GM19043 (cell line): ENCODE measurements around the gene EPHA10.

Source experiments
- ATAC-seq: cut with Tn5 transposase; IDR thresholded peaks from one replicate; pipeline ENCODE4 v1.9.1; 2021; ENCODE audit warnings: low read depth; ENCODE audit not compliant: unreplicated experiment

Gene EPHA10

DNA sequence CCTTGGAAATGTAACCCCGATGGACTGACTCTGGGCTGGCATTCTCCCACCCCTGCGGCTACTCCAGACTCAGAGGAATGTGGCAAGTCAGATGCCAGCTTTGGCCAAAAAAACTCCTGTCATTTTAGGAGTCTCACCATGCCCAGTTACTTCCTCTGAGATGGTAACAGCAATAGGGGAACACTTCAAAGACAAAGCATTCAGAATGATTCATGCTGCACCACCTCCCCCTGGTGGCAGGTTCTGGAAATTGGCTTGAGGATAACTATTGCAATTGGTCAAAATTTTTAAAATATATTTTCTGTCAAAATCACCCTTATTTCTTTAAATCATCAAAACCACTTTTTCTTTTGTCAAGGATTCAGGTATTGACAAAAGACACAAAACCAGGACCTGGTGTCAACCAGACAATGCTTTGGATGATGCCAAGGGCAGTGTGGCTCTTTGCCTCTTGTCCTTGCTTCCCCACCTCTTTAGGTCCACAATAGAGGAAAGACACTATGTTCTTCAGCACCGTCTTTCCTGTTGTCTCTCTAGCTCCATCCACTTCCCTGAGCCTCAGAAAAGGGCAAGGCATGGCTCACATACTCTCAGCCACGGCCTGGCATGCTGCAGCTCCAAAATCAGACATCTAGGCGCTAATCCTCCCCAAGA lies 82.5 kb downstream of the EPHA10 start:
- no peak for ATAC-seq

DNA sequence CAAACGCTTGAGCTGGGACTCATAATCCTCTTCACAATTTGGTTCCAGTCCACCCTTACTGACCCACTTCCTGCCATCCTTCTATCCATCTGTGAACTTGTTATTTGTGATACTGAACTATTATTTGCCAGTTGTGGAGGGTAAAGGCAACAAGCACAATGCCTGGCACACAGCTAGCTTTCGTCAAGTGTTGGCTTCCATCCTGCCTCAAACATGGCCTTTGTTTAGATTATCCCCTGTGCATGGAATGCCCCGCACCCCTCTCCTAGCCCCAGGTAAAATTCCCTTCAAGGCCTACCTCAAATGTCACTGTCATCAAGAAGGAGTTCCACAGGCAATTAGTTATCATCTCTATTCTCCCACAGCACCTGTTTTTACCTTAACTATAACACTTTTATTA lies 84.0 kb downstream of the EPHA10 start:
- no peak for ATAC-seq

DNA sequence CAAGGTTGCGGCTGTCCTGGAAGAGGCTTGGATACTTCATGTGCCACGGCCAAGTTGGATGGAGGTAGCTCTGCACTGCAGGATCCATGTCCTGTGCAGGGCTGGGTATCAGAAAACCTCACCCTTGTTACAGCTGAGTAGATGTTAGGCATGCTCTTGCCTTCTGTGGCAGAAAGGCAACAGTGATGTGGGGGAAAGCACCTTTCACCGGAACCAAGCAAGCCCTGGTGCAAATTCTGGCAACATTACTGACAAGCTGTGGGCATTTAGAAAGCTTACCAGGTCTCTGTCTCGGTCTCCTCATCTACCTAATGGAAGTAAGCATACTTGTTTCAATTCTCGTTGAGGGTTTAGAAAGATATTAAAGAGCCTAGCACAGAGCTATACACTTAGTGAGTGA lies 87.1 kb downstream of the EPHA10 start:
- no peak for ATAC-seq

DNA sequence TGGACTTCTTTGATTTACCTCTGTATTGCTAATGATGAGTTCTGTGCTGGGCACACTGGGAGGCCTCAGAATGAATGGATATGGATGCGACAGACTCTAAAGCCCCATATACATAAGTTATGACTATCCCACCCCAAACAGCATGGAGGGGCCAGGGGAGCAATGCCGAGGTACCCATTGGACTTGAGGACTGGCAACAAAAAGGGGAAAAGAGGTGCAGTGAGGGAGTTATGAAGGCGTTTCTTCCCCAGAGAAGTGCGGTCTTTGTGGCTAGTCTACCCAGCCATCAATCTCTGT lies 87.8 kb downstream of the EPHA10 start:
- no peak for ATAC-seq

DNA sequence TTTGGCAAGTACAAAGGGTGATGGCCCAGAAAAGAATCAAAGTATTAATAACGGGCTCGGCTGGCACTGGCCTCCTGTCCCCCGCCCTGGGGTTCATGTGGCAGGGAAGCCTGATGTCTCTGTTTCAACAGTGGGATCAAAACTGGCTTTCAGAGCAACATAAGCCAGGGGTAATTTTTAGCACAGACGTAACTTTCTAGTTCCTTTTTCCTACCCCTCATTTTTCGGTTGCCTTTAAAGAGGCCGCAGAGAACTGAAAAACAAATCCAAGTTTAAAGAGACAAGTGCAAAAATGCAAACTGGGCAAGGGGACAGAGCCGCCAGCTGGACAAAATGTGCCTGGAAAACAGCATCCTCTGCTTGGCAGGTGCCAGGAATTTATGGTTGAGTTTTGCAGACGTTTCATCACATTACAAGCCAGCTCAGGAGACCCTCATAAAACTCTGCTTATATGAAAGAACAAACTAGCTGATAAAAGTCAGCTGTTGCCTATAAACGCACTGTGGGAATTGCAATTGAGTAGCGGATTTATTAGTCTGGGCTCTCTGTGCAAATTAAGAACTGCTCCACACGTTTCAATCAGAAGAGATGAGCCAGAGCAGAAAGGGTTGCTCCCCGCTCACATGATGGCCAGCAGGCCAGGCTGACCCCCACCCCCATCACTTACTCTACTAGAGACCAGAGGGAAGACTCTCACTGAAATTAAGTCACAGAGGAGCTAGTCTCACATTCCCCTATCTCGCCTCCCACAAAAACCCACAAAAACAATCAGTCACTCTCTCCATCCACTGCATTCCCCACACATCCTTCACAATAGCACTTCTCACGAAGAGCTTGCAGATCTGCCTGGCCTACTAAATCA lies 88.4 kb downstream of the EPHA10 start:
- peak; percentile 57 for ATAC-seq

DNA sequence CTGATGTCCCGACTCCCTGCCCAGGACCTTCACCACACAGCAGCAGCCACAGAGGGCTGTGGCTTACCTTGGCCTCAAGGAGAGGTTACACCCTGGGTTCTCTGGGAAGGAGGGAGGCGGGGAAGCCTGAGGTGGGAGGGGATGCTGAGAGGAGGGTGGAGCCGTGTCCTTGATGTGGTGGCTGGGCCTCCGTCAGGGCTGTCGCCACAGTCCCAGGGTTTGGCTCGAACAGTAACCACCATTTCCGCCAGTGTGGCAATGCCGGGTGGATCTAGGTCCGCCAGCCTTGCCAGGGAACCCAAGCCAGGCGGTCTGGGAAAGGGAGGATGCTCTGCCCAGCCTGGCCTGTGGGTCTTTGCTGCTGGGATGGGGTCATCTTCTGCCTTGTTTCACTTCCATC lies 91.0 kb downstream of the EPHA10 start:
- ATAC-seq, result no peak

DNA sequence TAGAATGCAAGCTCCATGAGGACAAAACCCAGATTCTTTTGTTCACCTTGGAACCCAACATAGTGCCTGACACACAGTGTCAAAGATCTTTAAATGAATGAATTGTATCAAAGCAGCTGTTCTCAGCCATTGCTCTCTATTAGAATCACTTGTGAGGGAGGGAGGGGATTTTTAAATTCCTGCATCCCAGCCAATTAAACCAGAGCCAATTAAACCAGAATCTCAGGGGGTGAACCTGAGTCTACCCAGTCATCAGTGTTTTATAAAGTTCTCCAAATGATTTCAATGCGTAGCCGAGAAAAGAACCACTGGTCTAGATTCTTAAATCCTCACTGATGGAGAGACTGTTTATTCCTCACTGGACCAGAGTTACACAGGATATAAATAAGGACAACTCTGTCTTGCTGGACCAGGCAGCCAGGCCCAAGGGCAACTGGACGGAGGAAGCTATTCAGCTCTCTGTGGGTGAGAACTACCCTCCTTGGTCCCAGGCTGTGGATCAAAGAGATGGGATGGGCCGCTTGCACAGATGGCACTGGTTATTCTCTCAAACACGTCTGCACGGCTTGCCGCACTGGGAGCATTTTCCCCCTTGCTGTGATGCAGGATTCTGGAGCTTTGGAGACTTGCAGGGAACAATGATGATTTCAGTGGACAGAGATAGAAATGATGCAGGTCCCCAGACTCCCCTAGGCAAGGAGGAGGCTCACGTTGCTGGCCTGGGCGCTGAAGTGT lies 92.6 kb downstream of the EPHA10 start:
- no peak for ATAC-seq

DNA sequence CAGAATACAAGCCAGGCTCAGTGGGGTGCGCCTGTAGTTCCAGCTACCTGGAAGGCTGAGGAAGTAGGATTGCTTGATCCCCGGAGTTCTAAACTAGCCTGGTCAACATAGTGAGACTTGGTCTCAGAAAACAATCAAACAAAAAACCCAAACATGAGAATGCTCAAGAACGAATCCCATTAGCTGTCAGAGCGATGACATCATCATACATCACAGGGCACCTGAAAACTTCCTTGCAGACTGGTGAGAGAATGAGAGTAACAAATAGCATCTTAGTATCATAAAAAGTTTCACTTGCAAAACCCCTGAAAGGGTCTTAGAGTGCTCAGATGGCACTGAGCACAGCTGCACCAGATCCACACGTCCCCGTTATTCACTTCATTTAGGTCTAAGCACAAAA lies 93.7 kb downstream of the EPHA10 start:
- no peak for ATAC-seq

DNA sequence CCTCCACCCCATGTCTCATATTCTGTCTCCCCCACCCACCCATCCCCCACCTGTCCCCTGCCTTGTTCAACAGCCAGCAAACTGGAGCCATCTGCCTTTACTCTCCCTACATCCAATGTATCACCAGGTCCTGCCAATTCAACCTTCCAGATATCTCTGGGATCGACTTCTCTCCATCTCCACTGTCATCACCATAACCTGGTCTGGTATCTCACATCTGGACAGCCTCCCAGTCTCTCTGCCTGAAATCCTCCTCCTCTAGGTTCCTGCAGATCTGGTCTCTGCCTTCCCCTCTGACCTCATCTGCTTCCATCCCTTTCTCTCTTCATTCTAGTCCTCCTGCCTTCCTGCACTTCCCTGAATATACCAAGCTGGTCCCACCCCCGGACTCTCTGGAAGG lies 94.8 kb downstream of the EPHA10 start:
- ATAC-seq, result no peak

DNA sequence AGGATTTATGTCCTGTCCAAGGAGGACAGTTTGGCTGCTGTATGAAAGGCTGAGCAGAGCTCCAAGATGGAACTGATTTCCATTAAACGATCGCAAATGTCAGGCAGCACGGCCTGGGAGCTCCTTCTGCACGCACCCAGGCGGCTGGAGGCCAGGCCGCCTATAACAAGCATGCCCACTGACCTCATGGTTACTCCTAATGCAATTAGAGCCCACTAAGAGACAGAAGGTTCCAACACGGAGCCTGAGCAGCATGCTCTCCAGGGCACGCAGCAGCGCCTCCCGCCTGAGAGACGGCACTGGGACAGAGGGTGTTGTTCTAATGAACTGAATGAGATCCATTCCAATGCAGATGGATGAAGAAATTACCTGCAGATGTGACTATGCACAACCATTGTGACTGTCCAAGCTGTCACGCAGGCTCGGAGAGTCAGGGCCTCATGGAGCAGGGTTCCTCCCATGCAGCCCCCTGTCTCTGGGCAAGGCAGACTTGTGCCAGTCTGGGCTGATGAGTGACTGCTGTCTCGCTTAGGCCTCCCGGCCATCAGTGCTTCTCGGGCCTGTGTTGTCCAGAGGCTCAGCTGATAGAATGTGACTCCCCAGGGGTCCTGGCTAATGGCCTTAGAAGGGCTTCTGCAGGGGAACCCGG lies 97.8 kb downstream of the EPHA10 start:
- no peak for ATAC-seq

DNA sequence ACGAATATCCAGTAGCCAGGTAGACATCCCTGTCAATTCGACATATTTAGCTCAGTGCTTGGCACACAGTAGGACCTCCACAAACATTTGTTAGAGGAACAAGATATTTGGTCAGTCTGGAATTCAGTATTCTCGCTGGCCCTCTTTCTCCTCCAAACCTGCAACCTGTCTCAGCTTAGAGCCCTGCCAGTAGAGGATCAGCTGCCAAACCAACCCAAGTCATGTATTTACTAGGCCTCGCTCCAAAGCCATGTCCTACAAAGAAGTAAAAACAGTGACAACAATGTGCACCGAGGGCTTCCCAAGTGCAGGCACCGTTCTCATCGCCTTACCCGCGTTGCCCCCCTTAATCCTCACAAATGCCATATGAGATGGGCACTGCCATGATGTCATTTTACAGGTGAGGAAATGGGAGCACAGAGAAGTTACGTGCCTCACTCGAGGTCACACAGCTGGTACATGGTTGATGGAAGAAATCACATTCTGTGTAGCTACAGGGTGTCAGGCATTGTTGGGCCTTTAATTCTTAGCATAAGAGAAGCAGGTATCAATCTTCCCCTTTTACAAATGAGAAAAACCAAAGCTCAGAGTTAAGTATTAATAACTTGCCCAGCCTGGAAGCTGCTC lies 98.6 kb downstream of the EPHA10 start:
- ATAC-seq, result no peak
